CD4-positive, alpha-beta T cell (primary cell): ENCODE measurements around the gene RADIL. TPM values are rescaled to one million over a fixed set of nuclear protein-coding genes. Genes with fewer than 3 reads are reported as not detected.

Experiments
- ATAC-seq: fragments of 200-7000 bp; cut with Tn5 transposase; one replicate; pipeline ENCODE4 v1.10.0; 2022; ENCODE audit warnings: mild to moderate bottlenecking; ENCODE audit not compliant: poor library complexity
- CTCF ChIA-PET: fragments of 350-600 bp; sonication (Branson Sonifier 250); formaldehyde crosslinking; loops from one replicate; lab custom pipeline; 2021; ENCODE audit warnings: antibody characterized with exemption, inconsistent platforms; lab: Charles Lee
- POLR2A ChIA-PET: fragments of 350-600 bp; sonication (Branson Sonifier 250); formaldehyde crosslinking; loops from one replicate; lab custom pipeline; 2021; ENCODE audit warnings: antibody characterized with exemption, inconsistent platforms; lab: Charles Lee
- DNase-seq, 14 experiments: peaks; one replicate each; pipeline ENCODE4 v3.0.0-alpha.2; 2013 to 2020; ENCODE audit warnings: mixed read lengths in 2 of 14
- H3K27ac ChIP-seq, 2 donors: one replicate each; pipeline versions ENCODE4 v1.5.1 to v1.7.0; 2013; ENCODE audit warnings: low read length in 2 of 2, low read depth in 1 of 2, mild to moderate bottlenecking in 1 of 2
- H3K27me3 ChIP-seq, 2 experiments: 1 replicate in 1 of 2; 2 replicates in 1 of 2; pipeline versions ENCODE4 v1.6.1 to v1.7.0; 2013; ENCODE audit warnings: low read length in 2 of 2, control low read depth in 1 of 2, mild to moderate bottlenecking in 1 of 2, moderate library complexity in 1 of 2; ENCODE audit not compliant: insufficient read depth in 2 of 2, control insufficient read depth in 1 of 2
- H3K36me3 ChIP-seq: one replicate; pipeline ENCODE4 v1.6.1; 2013; ENCODE audit warnings: low read length, control low read depth; ENCODE audit not compliant: insufficient read depth
- H3K4me1 ChIP-seq: one replicate; pipeline ENCODE4 v1.6.1; 2013; ENCODE audit warnings: low read length, control low read depth; ENCODE audit not compliant: insufficient read depth
- H3K4me3 ChIP-seq: one replicate; pipeline ENCODE4 v1.5.1; 2013; ENCODE audit warnings: mild to moderate bottlenecking, low read length, moderate library complexity
- H3K9me3 ChIP-seq, 2 experiments: 1 replicate in 1 of 2; 2 replicates in 1 of 2; pipeline versions ENCODE4 v1.6.1 to v1.7.0; 2013; ENCODE audit warnings: low read length in 2 of 2, mild to moderate bottlenecking in 2 of 2, control low read depth in 1 of 2, moderate library complexity in 1 of 2; ENCODE audit not compliant: control insufficient read depth in 1 of 2, insufficient read depth in 1 of 2
- H3K27ac Mint-ChIP-seq: one replicate; pipeline ENCODE4 v1.8.0; 2020; ENCODE audit warnings: mixed read lengths
- H3K27me3 Mint-ChIP-seq: one replicate; pipeline ENCODE4 v1.8.0; 2021; ENCODE audit warnings: mixed read lengths
- H3K36me3 Mint-ChIP-seq: one replicate; pipeline ENCODE4 v1.8.0; 2021; ENCODE audit warnings: low read depth, mixed read lengths
- H3K4me1 Mint-ChIP-seq: one replicate; pipeline ENCODE4 v1.8.0; 2021; ENCODE audit warnings: low read depth, mixed read lengths
- H3K4me3 Mint-ChIP-seq: one replicate; pipeline ENCODE4 v1.8.0; 2020; ENCODE audit warnings: mild to moderate bottlenecking, mixed read lengths
- H3K9me3 Mint-ChIP-seq: one replicate; pipeline ENCODE4 v1.8.0; 2020; ENCODE audit warnings: mixed read lengths
- intact Hi-C, 2 experiments: fragments of 100-400 bp; cut with DNase I in 1 of 2; cut with micrococcal nuclease in 1 of 2; formaldehyde crosslinking; loops; one replicate each; pipeline versions ENCODE4 v1.15.1 to v1.9.0; 2023 to 2025; cut with DNase I, micrococcal nuclease
- total RNA-seq, 174 experiments: library from RNA in 2 of 174; stranded (reverse) in 2 of 174; gene quantifications; one replicate each; pipeline ENCODE4 v1.2.3 and lab custom pipeline; 2021 to 2026
- TF ChIP-seq, protein P1 (sequence below): fragments of 200-600 bp; IDR thresholded peaks from one replicate; pipeline ENCODE4 v1.8.0; 2022; ENCODE audit warnings: antibody characterized with exemption, mild to moderate bottlenecking

RADIL gene
- total RNA-seq, 2 experiments from 2014 or later = not detected

DNA sequence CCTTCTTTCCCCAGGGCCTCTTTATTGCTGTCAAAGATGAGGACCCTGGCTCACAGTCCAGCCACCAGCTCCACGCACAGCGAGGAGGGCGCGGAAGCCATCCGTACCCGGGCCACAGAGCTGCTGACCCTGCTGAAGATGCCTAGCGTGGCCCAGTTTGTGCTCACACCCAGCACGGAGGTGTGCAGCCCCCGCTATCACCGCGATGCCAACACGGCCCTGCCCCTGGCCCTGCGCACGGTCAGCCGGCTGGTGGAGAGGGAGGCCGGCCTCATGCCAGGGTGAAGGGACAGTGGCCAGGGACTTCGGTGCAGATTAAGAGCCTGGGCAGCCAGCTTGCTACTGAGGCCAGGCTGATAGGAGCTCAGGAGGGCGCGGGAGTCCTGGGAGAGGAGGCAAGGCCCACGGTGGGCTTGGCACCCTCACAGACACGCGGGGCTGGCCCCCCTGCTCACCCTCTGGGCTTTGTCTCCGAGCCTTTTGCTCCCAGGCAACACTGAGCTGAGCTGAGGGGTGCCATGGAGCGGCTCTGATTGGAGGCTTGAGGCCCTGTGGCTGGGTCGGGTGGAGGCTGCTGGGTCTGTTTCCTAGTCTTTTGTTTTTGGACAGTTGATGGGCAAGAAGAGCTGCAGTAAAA, 92.3 kb downstream of the RADIL start:
- H3K27me3 Mint-ChIP-seq = no peaks in the 10 kb centered on the region
- Histone ChIP-seq H3K9me3 (no peaks in the 10 kb centered on the region), H3K4me1 (peaks cover 17% of the 10 kb centered on the region), H3K27ac (no peak overlapping the region), H3K4me3 (no peak overlapping the region), H3K36me3 (peaks cover 51% of the 10 kb centered on the region), H3K27me3 (no peaks in the 10 kb centered on the region)
- H3K9me3 Mint-ChIP-seq = no peaks in the 10 kb centered on the region
- H3K36me3 Mint-ChIP-seq = peaks cover 32% of the 10 kb centered on the region
- no peaks in the 10 kb centered on the region for H3K4me1 Mint-ChIP-seq
- TF ChIP-seq, protein P1, sequence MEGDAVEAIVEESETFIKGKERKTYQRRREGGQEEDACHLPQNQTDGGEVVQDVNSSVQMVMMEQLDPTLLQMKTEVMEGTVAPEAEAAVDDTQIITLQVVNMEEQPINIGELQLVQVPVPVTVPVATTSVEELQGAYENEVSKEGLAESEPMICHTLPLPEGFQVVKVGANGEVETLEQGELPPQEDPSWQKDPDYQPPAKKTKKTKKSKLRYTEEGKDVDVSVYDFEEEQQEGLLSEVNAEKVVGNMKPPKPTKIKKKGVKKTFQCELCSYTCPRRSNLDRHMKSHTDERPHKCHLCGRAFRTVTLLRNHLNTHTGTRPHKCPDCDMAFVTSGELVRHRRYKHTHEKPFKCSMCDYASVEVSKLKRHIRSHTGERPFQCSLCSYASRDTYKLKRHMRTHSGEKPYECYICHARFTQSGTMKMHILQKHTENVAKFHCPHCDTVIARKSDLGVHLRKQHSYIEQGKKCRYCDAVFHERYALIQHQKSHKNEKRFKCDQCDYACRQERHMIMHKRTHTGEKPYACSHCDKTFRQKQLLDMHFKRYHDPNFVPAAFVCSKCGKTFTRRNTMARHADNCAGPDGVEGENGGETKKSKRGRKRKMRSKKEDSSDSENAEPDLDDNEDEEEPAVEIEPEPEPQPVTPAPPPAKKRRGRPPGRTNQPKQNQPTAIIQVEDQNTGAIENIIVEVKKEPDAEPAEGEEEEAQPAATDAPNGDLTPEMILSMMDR = no peak
- H3K4me3 Mint-ChIP-seq = peak overlapping the region; percentile 15
- DNase-seq = peak in 1 of 14 experiments; percentile 31
- ChIA-PET CTCF (interaction anchor here (1.1 to 2.0 kb wide), 5 partner anchors 12 to 150 kb away, joined by 4 to 23 read pairs (median 5); partner anchors contain the start of genes AP5Z1 and RADIL), POLR2A (interaction anchor here (0.7 to 4.4 kb wide), 4 partner anchors 9 to 399 kb away, joined by 3 to 63 read pairs (median 5); partner anchors contain the start of genes AP5Z1 and WIPI2)
- intact Hi-C loops = loop anchor here in 1 of 2 experiments (2.0 kb wide), 1 partner anchor 14 kb away; no protein-coding TSS in a partner anchor
- no peak for ATAC-seq
- no peak overlapping the region for H3K27ac Mint-ChIP-seq

DNA sequence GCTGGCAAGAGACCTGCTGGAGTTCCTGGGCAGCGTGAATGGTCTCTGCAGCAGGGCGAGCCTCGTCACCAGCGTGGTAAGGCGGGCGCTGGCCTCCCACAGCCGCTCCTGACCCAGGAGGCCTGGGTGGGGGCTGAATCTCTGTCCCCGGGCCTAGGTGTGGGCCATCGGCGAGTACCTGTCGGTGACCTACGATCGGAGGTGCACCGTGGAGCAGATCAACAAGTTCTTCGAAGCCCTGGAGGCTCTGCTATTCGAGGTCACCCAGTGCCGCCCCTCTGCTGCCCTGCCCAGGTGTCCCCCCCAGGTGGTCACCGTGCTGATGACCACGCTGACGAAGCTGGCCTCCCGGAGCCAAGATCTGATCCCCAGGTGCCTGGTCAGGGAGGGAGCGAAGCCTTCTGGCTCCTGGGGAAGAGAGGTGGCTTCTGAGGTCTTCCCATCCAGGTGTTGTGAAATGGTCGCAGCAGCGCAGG, 93.0 kb downstream of the RADIL start:
- H3K27ac ChIP-seq = no peak overlapping the region
- DNase-seq (peak in 1 of 14 experiments; percentile 26), ATAC-seq (no peak)
- intact Hi-C loops = loop anchor here in 1 of 2 experiments (2.0 kb wide), 1 partner anchor 14 kb away; no protein-coding TSS in a partner anchor
- H3K36me3 Mint-ChIP-seq = peaks cover 38% of the 10 kb centered on the region
- ChIA-PET POLR2A (interaction anchor here (4.4 kb wide), 1 partner anchor 15 kb away, joined by 63 read pairs; the partner anchor contains the start of gene AP5Z1), CTCF (interaction anchor here (1.8 kb wide), 1 partner anchor 149 kb away, joined by 7 read pairs; no protein-coding TSS in a partner anchor)
- no peaks in the 10 kb centered on the region for H3K9me3 ChIP-seq
- H3K27me3 ChIP-seq = no peaks in the 10 kb centered on the region
- no peak overlapping the region for H3K4me3 Mint-ChIP-seq
- no peaks in the 10 kb centered on the region for H3K4me1 Mint-ChIP-seq
- H3K27ac Mint-ChIP-seq = no peak overlapping the region
- peaks cover 58% of the 10 kb centered on the region for H3K36me3 ChIP-seq
- TF ChIP-seq, protein P1 = no peak
- peaks cover 17% of the 10 kb centered on the region for H3K4me1 ChIP-seq
- no peaks in the 10 kb centered on the region for H3K9me3 Mint-ChIP-seq
- no peaks in the 10 kb centered on the region for H3K27me3 Mint-ChIP-seq
- no peak overlapping the region for H3K4me3 ChIP-seq

DNA sequence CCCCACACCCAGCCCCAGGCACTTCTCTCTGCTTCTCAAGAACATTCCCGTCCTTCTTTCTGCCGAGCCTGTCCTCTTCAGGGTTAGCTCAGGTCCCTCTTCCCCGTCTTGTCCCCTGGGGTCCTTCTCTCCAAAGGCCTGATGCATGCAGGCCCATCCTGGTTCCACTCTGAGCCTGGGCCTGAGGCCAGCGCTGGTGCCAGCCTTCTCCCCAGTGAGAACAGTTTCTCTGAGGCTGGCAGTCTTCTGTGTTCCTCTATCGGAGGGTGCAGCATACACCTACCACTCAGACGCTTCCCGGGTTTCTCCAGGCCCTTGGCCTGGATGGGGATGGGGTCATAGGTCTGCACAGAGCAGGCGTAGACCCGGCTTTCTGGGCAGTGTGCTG, 93.4 kb downstream of the RADIL start:
- DNase-seq (peak in 1 of 14 experiments; percentile 34), ATAC-seq (no peak)
- no peaks in the 10 kb centered on the region for H3K9me3 ChIP-seq
- peaks cover 62% of the 10 kb centered on the region for H3K36me3 ChIP-seq
- intact Hi-C loops = loop anchor here in 1 of 2 experiments (2.0 kb wide), 1 partner anchor 13 kb away; no protein-coding TSS in a partner anchor
- no peaks in the 10 kb centered on the region for H3K4me1 Mint-ChIP-seq
- no peak overlapping the region for H3K4me3 ChIP-seq
- no peaks in the 10 kb centered on the region for H3K27me3 ChIP-seq
- H3K4me3 Mint-ChIP-seq = no peak overlapping the region
- POLR2A ChIA-PET = no interaction called here
- H3K27ac ChIP-seq = no peak overlapping the region
- no peaks in the 10 kb centered on the region for H3K9me3 Mint-ChIP-seq
- H3K27me3 Mint-ChIP-seq = no peaks in the 10 kb centered on the region
- CTCF ChIA-PET = no interaction called here
- H3K36me3 Mint-ChIP-seq = peaks cover 39% of the 10 kb centered on the region
- H3K4me1 ChIP-seq = peaks cover 17% of the 10 kb centered on the region
- no peak overlapping the region for H3K27ac Mint-ChIP-seq
- TF ChIP-seq, protein P1 = no peak
